Right ventricle myocardium superior (tissue), 1 donor: Measurements from ENCODE around the gene TACO1. TPM values are rescaled to one million over a fixed set of nuclear protein-coding genes. Genes with fewer than 3 reads are reported as not detected.

Source experiments
- total RNA-seq: library from RNA; stranded (reverse); fragmentation: NEBNext Ultra II Directional; extraction: Animal tissue kit (Norgen Biotek cat#: 25700); gene quantifications from one replicate; pipeline ENCODE4 v1.2.1, GENCODE V29; 2021
- donor health status: DM: no; HTN: yes; CAD: no; lungs with severe emphysema.

TACO1 gene
- total RNA-seq, 1 donor from 2014 or later = 43.1 TPM

Other genes starting within 250 kb of the TACO1 start
- gene CYB561, start 154.6 kb upstream of the TACO1 start, total RNA-seq = 18.9 TPM
- gene ACE, start 123.8 kb upstream of the TACO1 start, total RNA-seq = 5.4 TPM
- gene KCNH6, start 77.5 kb upstream of the TACO1 start, total RNA-seq = not detected
- 35.5 TPM for gene DCAF7, start 50.4 kb upstream of the TACO1 start, total RNA-seq
- gene MAP3K3, start 21.5 kb downstream of the TACO1 start, total RNA-seq = 31.3 TPM
- 2.4 TPM for gene LIMD2, start 99.2 kb downstream of the TACO1 start, total RNA-seq
- gene STRADA, start 140.9 kb downstream of the TACO1 start, total RNA-seq = 14.7 TPM
- gene CCDC47, start 172.7 kb downstream of the TACO1 start, total RNA-seq = 84.8 TPM
- 42.4 TPM for gene DDX42, start 173.3 kb downstream of the TACO1 start, total RNA-seq
- 136 TPM for gene PSMC5, start 226.5 kb downstream of the TACO1 start, total RNA-seq
- gene FTSJ3, start 226.8 kb downstream of the TACO1 start, total RNA-seq = 29.8 TPM
- gene SMARCD2, start 241.8 kb downstream of the TACO1 start, total RNA-seq = 22.0 TPM